ENCODE data around the gene RARB.

DNA sequence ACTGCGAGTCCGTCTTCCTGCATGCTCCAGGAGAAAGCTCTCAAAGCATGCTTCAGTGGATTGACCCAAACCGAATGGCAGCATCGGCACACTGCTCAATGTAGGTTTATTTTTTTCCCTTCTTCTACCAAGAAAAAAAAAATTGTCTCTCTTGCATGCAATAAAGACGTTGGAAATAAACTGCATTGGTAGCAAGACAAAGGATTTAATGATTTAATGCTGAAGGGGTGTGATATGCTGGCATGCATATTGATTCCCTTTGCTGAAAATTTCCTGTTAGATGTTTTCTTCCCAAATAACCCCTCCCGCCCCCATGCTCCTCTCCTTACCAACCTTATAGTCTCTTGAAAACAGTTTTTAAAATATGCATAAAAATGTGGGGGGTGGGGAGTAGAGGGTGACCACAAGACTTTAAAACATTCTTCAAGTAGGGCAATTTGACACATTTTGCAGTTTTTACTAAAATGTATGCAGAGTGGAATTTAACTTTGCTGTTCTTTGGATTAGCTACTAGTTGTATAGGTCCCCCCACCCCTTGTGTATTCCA lies 799 bp downstream of the RARB start:
- TF ChIP-seq, protein P1, sequence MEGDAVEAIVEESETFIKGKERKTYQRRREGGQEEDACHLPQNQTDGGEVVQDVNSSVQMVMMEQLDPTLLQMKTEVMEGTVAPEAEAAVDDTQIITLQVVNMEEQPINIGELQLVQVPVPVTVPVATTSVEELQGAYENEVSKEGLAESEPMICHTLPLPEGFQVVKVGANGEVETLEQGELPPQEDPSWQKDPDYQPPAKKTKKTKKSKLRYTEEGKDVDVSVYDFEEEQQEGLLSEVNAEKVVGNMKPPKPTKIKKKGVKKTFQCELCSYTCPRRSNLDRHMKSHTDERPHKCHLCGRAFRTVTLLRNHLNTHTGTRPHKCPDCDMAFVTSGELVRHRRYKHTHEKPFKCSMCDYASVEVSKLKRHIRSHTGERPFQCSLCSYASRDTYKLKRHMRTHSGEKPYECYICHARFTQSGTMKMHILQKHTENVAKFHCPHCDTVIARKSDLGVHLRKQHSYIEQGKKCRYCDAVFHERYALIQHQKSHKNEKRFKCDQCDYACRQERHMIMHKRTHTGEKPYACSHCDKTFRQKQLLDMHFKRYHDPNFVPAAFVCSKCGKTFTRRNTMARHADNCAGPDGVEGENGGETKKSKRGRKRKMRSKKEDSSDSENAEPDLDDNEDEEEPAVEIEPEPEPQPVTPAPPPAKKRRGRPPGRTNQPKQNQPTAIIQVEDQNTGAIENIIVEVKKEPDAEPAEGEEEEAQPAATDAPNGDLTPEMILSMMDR (IDR thresholded peaks at IDR 0.05): no peak
- TF ChIP-seq ZFX (IDR thresholded peaks at IDR 0.05; ENCODE audit: borderline replicate concordance): no peak

All from 22Rv1 (cell line).